Measurements from ENCODE around the gene GALNT16. TPM values are rescaled to one million over a fixed set of nuclear protein-coding genes. Genes with fewer than 3 reads are reported as not detected.
"Not testable (repeated sequence)": the region's sequence is repeated elsewhere in the genome, so short reads cannot be mapped to it uniquely, and the experiment has no call there.

Gene GALNT16
- total RNA-seq, 1 donor from 2014 or later = not detected

GRCh38 chr14:69387311-69387710 is 127.4 kb downstream of the GALNT16 start:
- H3K36me3 ChIP-seq (ENCODE audit: control insufficient read depth, insufficient read depth, low read length) = peaks cover 9% of the 10 kb centered on the region
- DNase-seq (ENCODE audit: low read depth) = no peak
- FAIRE-seq = no peak

GRCh38 chr14:69391400-69391799 is 131.4 kb downstream of the GALNT16 start:
- not testable (repeated sequence) for H3K4me3 ChIP-seq (ENCODE audit: low read depth, low read length); FAIRE-seq; H3K27me3 ChIP-seq (ENCODE audit: control insufficient read depth, insufficient read depth, low read length); DNase-seq (ENCODE audit: low read depth)
- H3K36me3 ChIP-seq (ENCODE audit: control insufficient read depth, insufficient read depth, low read length) = peaks cover 15% of the 10 kb centered on the region

More at GRCh38 chr14:69387311-69387710, 127.4 kb downstream of the GALNT16 start:
- no peak for TF ChIP-seq CTCF (IDR thresholded peaks at IDR 0.05; ENCODE audit: insufficient read depth, low read length, severe bottlenecking)
- Histone ChIP-seq H3K27me3 (ENCODE audit: control insufficient read depth, insufficient read depth, low read length) (no peaks in the 10 kb centered on the region), H3K4me3 (ENCODE audit: low read depth, low read length) (no peak overlapping the region)

GRCh38 chr14:69392481-69392880 is 132.5 kb downstream of the GALNT16 start:
- TF ChIP-seq CTCF (IDR thresholded peaks at IDR 0.05; ENCODE audit: insufficient read depth, low read length, severe bottlenecking) = no peak
- no peak for DNase-seq (ENCODE audit: low read depth)
- no peak overlapping the region for H3K4me3 ChIP-seq (ENCODE audit: low read depth, low read length)
- FAIRE-seq = no peak
- peaks cover 15% of the 10 kb centered on the region for H3K36me3 ChIP-seq (ENCODE audit: control insufficient read depth, insufficient read depth, low read length)
- H3K27me3 ChIP-seq (ENCODE audit: control insufficient read depth, insufficient read depth, low read length) = no peaks in the 10 kb centered on the region

DNA sequence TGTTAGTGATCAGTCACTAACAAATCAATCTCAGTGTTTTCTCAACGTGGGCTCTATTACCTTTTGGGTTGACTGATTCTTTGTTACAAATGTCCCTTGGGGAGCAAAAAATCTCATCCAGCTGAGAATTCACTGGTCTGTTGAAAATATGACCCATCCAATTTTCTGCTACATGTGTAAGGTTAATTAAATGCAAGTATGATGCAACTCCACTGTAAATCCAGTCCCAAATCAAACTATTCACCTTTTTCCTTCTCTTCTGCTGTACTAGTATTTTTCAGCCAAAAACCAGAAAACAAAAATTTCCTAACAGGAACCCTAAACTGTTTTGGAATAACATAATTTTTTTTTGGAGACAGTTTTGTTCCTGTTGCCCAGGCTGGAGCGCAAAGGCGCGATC is 136.0 kb downstream of the GALNT16 start:
- no peak for FAIRE-seq
- no peak for DNase-seq (ENCODE audit: low read depth)
- Histone ChIP-seq H3K27me3 (ENCODE audit: control insufficient read depth, insufficient read depth, low read length) (no peaks in the 10 kb centered on the region), H3K36me3 (ENCODE audit: control insufficient read depth, insufficient read depth, low read length) (peaks cover 11% of the 10 kb centered on the region), H3K4me3 (ENCODE audit: low read depth, low read length) (no peak overlapping the region)
- TF ChIP-seq CTCF (IDR thresholded peaks at IDR 0.05; ENCODE audit: insufficient read depth, low read length, severe bottlenecking) = no peak

GRCh38 chr14:69398053-69398817 is 138.3 kb downstream of the GALNT16 start, which contains the start of the genes ERH and SLC39A9:
TSS of gene ERH (minus strand) at chr14:69398299. CDS start at chr14:69398233, 66 bp downstream.
TSS of gene SLC39A9 (plus strand) at chr14:69398692. CDS start at chr14:69399370, 678 bp downstream.
- peaks cover 7% of the 10 kb centered on the region for H3K36me3 ChIP-seq (ENCODE audit: control insufficient read depth, insufficient read depth, low read length)
- FAIRE-seq (peak; percentile 62), DNase-seq (ENCODE audit: low read depth) (peak; percentile 93)
- no peaks in the 10 kb centered on the region for H3K27me3 ChIP-seq (ENCODE audit: control insufficient read depth, insufficient read depth, low read length)
- TF ChIP-seq CTCF (IDR thresholded peaks at IDR 0.05; ENCODE audit: insufficient read depth, low read length, severe bottlenecking) = no peak
- H3K4me3 ChIP-seq (ENCODE audit: low read depth, low read length) = peak within 1 kb of the TSS; percentile 94

DNA sequence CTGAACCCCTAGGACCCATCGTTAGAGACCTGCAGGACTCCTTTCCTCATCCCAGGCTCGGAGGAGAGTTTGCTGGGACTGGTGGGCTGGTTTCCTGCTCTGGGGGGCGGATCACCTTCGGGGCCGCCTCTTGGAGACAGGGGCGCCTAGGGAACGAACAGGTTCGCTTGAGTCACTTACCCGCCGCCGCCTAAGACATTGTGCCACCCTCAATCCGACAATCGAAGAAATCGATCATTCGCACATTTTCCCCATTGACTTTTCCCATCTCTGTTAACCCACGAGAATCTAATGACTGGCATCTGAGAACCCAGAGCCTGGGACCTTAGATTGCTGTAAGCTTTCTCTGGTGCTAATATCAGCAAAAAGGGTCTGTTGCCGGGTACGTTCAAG is 138.9 kb downstream of the GALNT16 start:
- H3K27me3 ChIP-seq (ENCODE audit: control insufficient read depth, insufficient read depth, low read length) = no peaks in the 10 kb centered on the region
- TF ChIP-seq CTCF (IDR thresholded peaks at IDR 0.05; ENCODE audit: insufficient read depth, low read length, severe bottlenecking) = no peak
- DNase-seq (ENCODE audit: low read depth) = no peak
- H3K4me3 ChIP-seq (ENCODE audit: low read depth, low read length) = peak overlapping the region; percentile 94
- no peak for FAIRE-seq
- H3K36me3 ChIP-seq (ENCODE audit: control insufficient read depth, insufficient read depth, low read length) = peaks cover 3% of the 10 kb centered on the region
